ENCODE measurements around the gene ASCL5. TPM values are rescaled to one million over a fixed set of nuclear protein-coding genes. Genes with fewer than 3 reads are reported as not detected.

Gene ASCL5
- total RNA-seq, 1 donor from 2014 or later = not detected

GRCh38 chr1:201093561-201093960 is 33.4 kb downstream of the ASCL5 start:
- Histone ChIP-seq H3K4me1 (no peaks in the 10 kb centered on the region), H3K4me3 (no peak overlapping the region), H3K27me3 (ENCODE audit: low read depth) (peaks cover 7% of the 10 kb centered on the region), H3K27ac (replicated peaks) (no peak overlapping the region), H3K9me3 (replicated peaks) (no peaks in the 10 kb centered on the region), H3K36me3 (no peaks in the 10 kb centered on the region)
- TF ChIP-seq CTCF (IDR thresholded peaks at IDR 0.05; ENCODE audit: borderline replicate concordance) = no peak
- intact Hi-C loops (cut with micrococcal nuclease) = no loop called here
- DNase-seq = no peak

- H3K27ac ChIP-seq (replicated peaks) = no peak overlapping the region
- H3K27me3 ChIP-seq (ENCODE audit: low read depth) = peaks cover 13% of the 10 kb centered on the region
- intact Hi-C loops (cut with micrococcal nuclease) = no loop called here
- H3K36me3 ChIP-seq = no peaks in the 10 kb centered on the region
- H3K9me3 ChIP-seq (replicated peaks) = no peaks in the 10 kb centered on the region
- no peak for TF ChIP-seq CTCF (IDR thresholded peaks at IDR 0.05; ENCODE audit: borderline replicate concordance)
- no peaks in the 10 kb centered on the region for H3K4me1 ChIP-seq
- DNase-seq = no peak
- H3K4me3 ChIP-seq = no peak overlapping the region
Measured at GRCh38 chr1:201092738-201093137, 34.2 kb downstream of the ASCL5 start.

GRCh38 chr1:201091256-201091655 is 35.7 kb downstream of the ASCL5 start:
- TF ChIP-seq CTCF (IDR thresholded peaks at IDR 0.05; ENCODE audit: borderline replicate concordance) = no peak
- Histone ChIP-seq H3K27me3 (ENCODE audit: low read depth) (peaks cover 19% of the 10 kb centered on the region), H3K4me3 (no peak overlapping the region), H3K27ac (replicated peaks) (no peak overlapping the region), H3K9me3 (replicated peaks) (no peaks in the 10 kb centered on the region), H3K4me1 (no peaks in the 10 kb centered on the region), H3K36me3 (no peaks in the 10 kb centered on the region)
- intact Hi-C loops (cut with micrococcal nuclease) = no loop called here
- no peak for DNase-seq

- intact Hi-C loops (cut with micrococcal nuclease) = no loop called here
- no peak for TF ChIP-seq CTCF (IDR thresholded peaks at IDR 0.05; ENCODE audit: borderline replicate concordance)
- Histone ChIP-seq H3K27ac (replicated peaks) (no peak overlapping the region), H3K4me3 (no peak overlapping the region), H3K27me3 (ENCODE audit: low read depth) (peaks cover 25% of the 10 kb centered on the region), H3K9me3 (replicated peaks) (no peaks in the 10 kb centered on the region), H3K4me1 (no peaks in the 10 kb centered on the region), H3K36me3 (no peaks in the 10 kb centered on the region)
- no peak for DNase-seq
Measured at GRCh38 chr1:201090541-201090940, 36.4 kb downstream of the ASCL5 start.

GRCh38 chr1:201089596-201089995 is 37.4 kb downstream of the ASCL5 start:
- Histone ChIP-seq H3K4me1 (no peaks in the 10 kb centered on the region), H3K27me3 (ENCODE audit: low read depth) (peaks cover 35% of the 10 kb centered on the region), H3K36me3 (no peaks in the 10 kb centered on the region), H3K4me3 (no peak overlapping the region), H3K27ac (replicated peaks) (no peak overlapping the region), H3K9me3 (replicated peaks) (no peaks in the 10 kb centered on the region)
- DNase-seq = no peak
- intact Hi-C loops (cut with micrococcal nuclease) = no loop called here
- no peak for TF ChIP-seq CTCF (IDR thresholded peaks at IDR 0.05; ENCODE audit: borderline replicate concordance)
